Right hindlimb (tissue), 1 donor: Measurements from ENCODE around the gene RAB5IF.
"Not testable (repeated sequence)": the region's sequence is repeated elsewhere in the genome, so short reads cannot be mapped to it uniquely, and the experiment has no call there.

Experiments
- DNase-seq: peaks from one replicate; pipeline ENCODE4 v3.0.0-alpha.2; 2018

Gene RAB5IF

GRCh38 chr20:36587388-36588070 lies 18.1 kb upstream of the RAB5IF start:
- no peak for DNase-seq

- DNase-seq, result peak; percentile 35
These were observed 14.3 kb upstream of the RAB5IF start for GRCh38 chr20:36591281-36591680.

GRCh38 chr20:36591854-36592641 lies 13.5 kb upstream of the RAB5IF start:
- peak; percentile 36 for DNase-seq

GRCh38 chr20:36593347-36593929 lies 12.1 kb upstream of the RAB5IF start:
- no peak for DNase-seq

- no peak for DNase-seq
These were observed 5.7 kb upstream of the RAB5IF start for GRCh38 chr20:36599912-36600345.

- no peak for DNase-seq
These were observed 4.0 kb upstream of the RAB5IF start for GRCh38 chr20:36601540-36601939.

GRCh38 chr20:36604952-36605398 lies 604 bp upstream of the RAB5IF start:
- DNase-seq, result no peak

GRCh38 chr20:36606158-36607066 lies 833 bp downstream of the RAB5IF start:
- DNase-seq, result peak; percentile 50

- DNase-seq, result no peak
These were observed 2.2 kb downstream of the RAB5IF start for GRCh38 chr20:36607586-36608387.

- DNase-seq, result not testable (repeated sequence)
These were observed 2.8 kb downstream of the RAB5IF start for GRCh38 chr20:36608388-36608728.

- DNase-seq, result no peak
These were observed 6.0 kb downstream of the RAB5IF start for GRCh38 chr20:36611625-36612024.

GRCh38 chr20:36613974-36614373 lies 8.4 kb downstream of the RAB5IF start:
- DNase-seq, result no peak

GRCh38 chr20:36614781-36615557 lies 9.4 kb downstream of the RAB5IF start:
- DNase-seq, result no peak

- no peak for DNase-seq
These were observed 15.3 kb downstream of the RAB5IF start for GRCh38 chr20:36620917-36621316.

- DNase-seq, result no peak
These were observed 17.9 kb downstream of the RAB5IF start for GRCh38 chr20:36623444-36623843.

GRCh38 chr20:36624068-36624943 lies 18.7 kb downstream of the RAB5IF start:
- no peak for DNase-seq

- no peak for DNase-seq
These were observed 19.4 kb downstream of the RAB5IF start for GRCh38 chr20:36624944-36625324.

- no peak for DNase-seq
These were observed 22.5 kb downstream of the RAB5IF start for GRCh38 chr20:36628076-36628475.

- DNase-seq, result peak; percentile 25
These were observed 24.4 kb downstream of the RAB5IF start for GRCh38 chr20:36629719-36630681.
